Loucy (cell line): ENCODE measurements around the gene ANP32D.

Experiments
- EZH2phosphoT487 ChIP-seq: fragments of 200-600 bp; IDR thresholded peaks from 2 replicates; pipeline ENCODE4 v1.6.1; 2018; ENCODE audit warnings: antibody characterized with exemption, mild to moderate bottlenecking, moderate library complexity, borderline replicate concordance
- TF ChIP-seq, protein P1 (sequence below): fragments of 200-600 bp; sonication (generic); conservative IDR thresholded peaks from 2 replicates; pipeline ENCODE4 v1.5.1; 2014; ENCODE audit warnings: mild to moderate bottlenecking, antibody characterized with exemption, low read length

DNA sequence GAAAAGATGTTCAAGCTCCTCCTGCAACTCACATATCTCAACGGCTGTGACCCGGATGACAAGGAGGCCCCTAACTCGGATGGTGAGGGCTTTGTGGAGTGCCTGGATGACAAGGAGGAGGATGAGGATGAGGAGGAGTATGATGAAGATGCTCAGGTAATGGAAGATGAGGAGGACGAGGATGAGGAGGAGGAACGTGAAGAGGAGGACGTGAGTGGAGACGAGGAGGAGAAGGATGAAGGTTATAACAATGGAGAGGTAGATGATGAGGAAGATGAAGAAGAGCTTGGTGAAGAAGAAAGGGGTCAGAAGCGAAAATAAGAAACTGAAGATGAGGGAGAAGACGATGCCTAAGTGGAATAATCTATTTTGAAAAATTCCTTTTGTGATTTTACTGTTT lies 702 bp downstream of the ANP32D start:
- TF ChIP-seq, protein P1, sequence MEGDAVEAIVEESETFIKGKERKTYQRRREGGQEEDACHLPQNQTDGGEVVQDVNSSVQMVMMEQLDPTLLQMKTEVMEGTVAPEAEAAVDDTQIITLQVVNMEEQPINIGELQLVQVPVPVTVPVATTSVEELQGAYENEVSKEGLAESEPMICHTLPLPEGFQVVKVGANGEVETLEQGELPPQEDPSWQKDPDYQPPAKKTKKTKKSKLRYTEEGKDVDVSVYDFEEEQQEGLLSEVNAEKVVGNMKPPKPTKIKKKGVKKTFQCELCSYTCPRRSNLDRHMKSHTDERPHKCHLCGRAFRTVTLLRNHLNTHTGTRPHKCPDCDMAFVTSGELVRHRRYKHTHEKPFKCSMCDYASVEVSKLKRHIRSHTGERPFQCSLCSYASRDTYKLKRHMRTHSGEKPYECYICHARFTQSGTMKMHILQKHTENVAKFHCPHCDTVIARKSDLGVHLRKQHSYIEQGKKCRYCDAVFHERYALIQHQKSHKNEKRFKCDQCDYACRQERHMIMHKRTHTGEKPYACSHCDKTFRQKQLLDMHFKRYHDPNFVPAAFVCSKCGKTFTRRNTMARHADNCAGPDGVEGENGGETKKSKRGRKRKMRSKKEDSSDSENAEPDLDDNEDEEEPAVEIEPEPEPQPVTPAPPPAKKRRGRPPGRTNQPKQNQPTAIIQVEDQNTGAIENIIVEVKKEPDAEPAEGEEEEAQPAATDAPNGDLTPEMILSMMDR = no peak
- no peak for TF ChIP-seq EZH2phosphoT487
